ENCODE results near the gene ARMS2. TPM values are rescaled to one million over a fixed set of nuclear protein-coding genes. Genes with fewer than 3 reads are reported as not detected.

ARMS2 gene
- total RNA-seq, 1 donor from 2014 or later: not detected

- Histone ChIP-seq H3K4me1 (peaks cover 23% of the 10 kb centered on the region), H3K27ac (no peak overlapping the region)
- intact Hi-C loops (cut with DNase I): no loop called here
Observed at GRCh38 chr10:122497241-122497640, 42.8 kb downstream of the ARMS2 start.

DNA sequence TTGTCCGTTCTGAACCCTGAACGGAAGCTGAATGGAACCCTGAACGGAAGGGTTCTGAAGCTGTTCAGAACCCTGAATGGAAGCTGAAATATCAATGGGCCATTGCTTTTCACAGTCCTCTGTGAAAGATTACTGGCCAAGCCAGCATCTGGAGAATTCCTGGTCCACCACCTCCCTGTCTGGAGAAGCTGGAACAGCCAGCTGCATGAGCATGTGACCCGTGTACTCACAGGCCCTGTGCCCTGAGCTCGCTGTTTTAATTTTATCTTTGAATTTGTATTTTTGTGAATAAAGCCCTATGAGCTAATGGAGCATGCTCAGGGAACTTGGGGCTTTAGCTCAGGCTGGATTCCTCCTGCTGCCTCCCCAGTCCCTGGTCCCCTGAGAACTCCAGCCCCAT lies 44.1 kb downstream of the ARMS2 start:
- Histone ChIP-seq H3K9me3 (no peaks in the 10 kb centered on the region), H3K27me3 (no peaks in the 10 kb centered on the region), H3K27ac (no peak overlapping the region), H3K4me3 (no peak overlapping the region), H3K36me3 (no peaks in the 10 kb centered on the region), H3K4me1 (peaks cover 23% of the 10 kb centered on the region)
- TF ChIP-seq CTCF (IDR thresholded peaks at IDR 0.05): no peak
- intact Hi-C loops (cut with DNase I): no loop called here
- ATAC-seq (no peak), DNase-seq (peak; percentile 15)

More at GRCh38 chr10:122497241-122497640, 42.8 kb downstream of the ARMS2 start:
- no peaks in the 10 kb centered on the region for H3K9me3 ChIP-seq
- H3K36me3 ChIP-seq: no peaks in the 10 kb centered on the region
- H3K27me3 ChIP-seq: no peaks in the 10 kb centered on the region
- ATAC-seq (no peak), DNase-seq (peak; percentile 4)
- no peak overlapping the region for H3K4me3 ChIP-seq
- TF ChIP-seq CTCF (IDR thresholded peaks at IDR 0.05): no peak

DNA sequence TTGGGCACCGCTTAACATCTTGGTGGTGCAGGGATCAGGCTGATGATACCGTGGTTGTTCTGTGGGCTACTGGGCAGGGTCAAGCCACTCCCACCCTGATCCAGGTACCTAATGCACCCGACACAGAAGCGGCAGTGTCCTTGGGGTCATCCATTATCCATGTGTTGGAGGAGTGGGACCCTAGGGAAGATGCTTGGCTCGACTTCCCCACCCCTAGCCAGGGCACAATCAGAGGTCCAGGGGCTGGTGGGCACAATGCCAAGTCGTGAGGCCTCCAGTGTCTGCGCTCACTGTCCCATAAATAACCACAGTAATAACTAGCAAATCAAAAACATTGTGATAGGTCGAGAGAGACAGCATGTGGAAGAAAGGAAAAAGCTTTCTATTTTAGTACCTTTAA lies 44.6 kb downstream of the ARMS2 start:
- no peak for ATAC-seq
- intact Hi-C loops (cut with DNase I): no loop called here
- H3K4me3 ChIP-seq: no peak overlapping the region
- no peaks in the 10 kb centered on the region for H3K27me3 ChIP-seq
- no peaks in the 10 kb centered on the region for H3K9me3 ChIP-seq
- H3K36me3 ChIP-seq: no peaks in the 10 kb centered on the region
- no peak for TF ChIP-seq CTCF (IDR thresholded peaks at IDR 0.05)
- H3K27ac ChIP-seq: peak overlapping the region; percentile 30
- peaks cover 23% of the 10 kb centered on the region for H3K4me1 ChIP-seq
- DNase-seq: no peak

DNA sequence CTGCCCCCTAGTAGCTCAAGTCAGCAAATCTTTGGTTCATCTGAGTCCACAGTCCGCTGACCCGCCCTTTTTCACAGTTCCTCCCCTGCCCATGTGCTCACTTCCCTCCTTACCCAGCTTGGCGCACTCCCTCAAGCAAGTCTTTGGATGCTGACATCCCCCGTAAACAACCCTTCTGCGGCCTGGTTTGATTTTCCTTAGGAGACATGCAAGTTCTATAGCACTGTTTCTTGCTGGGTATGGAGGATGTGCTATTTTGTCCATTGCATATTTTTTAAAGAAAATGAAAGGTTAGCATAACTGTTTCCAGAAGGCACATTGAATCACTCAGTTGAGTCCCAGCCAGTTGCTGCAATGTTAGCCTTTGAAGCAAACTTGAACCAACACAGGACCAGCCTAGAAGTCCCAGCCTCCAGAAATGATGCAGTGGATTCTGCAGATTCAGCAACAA lies 45.1 kb downstream of the ARMS2 start:
- no peak overlapping the region for H3K4me3 ChIP-seq
- TF ChIP-seq CTCF (IDR thresholded peaks at IDR 0.05): no peak
- H3K4me1 ChIP-seq: peaks cover 23% of the 10 kb centered on the region
- no peaks in the 10 kb centered on the region for H3K36me3 ChIP-seq
- DNase-seq (no peak), ATAC-seq (peak; percentile 39)
- intact Hi-C loops (cut with DNase I): no loop called here
- H3K27me3 ChIP-seq: no peaks in the 10 kb centered on the region
- no peak overlapping the region for H3K27ac ChIP-seq
- H3K9me3 ChIP-seq: no peaks in the 10 kb centered on the region

GRCh38 chr10:122500194-122500593 lies 45.7 kb downstream of the ARMS2 start:
- no peak for ATAC-seq
- no peaks in the 10 kb centered on the region for H3K36me3 ChIP-seq
- H3K9me3 ChIP-seq: no peaks in the 10 kb centered on the region
- peaks cover 18% of the 10 kb centered on the region for H3K4me1 ChIP-seq
- no peak overlapping the region for H3K27ac ChIP-seq
- intact Hi-C loops (cut with DNase I): no loop called here
- no peaks in the 10 kb centered on the region for H3K27me3 ChIP-seq
- H3K4me3 ChIP-seq: no peak overlapping the region
- DNase-seq: no peak
- TF ChIP-seq CTCF (IDR thresholded peaks at IDR 0.05): no peak

GRCh38 chr10:122500726-122501125 lies 46.3 kb downstream of the ARMS2 start:
- H3K4me1 ChIP-seq: peaks cover 12% of the 10 kb centered on the region
- intact Hi-C loops (cut with DNase I): no loop called here
- H3K4me3 ChIP-seq: no peak overlapping the region
- no peak for TF ChIP-seq CTCF (IDR thresholded peaks at IDR 0.05)
- H3K9me3 ChIP-seq: no peaks in the 10 kb centered on the region
- H3K36me3 ChIP-seq: no peaks in the 10 kb centered on the region
- H3K27me3 ChIP-seq: no peaks in the 10 kb centered on the region
- no peak for DNase-seq
- ATAC-seq: no peak
- no peak overlapping the region for H3K27ac ChIP-seq
